B cell (primary cell): ENCODE results near the gene GOLPH3. TPM values are rescaled to one million over a fixed set of nuclear protein-coding genes. Genes with fewer than 3 reads are reported as not detected.

Experiments
- ATAC-seq: fragments of 200-7000 bp; cut with Tn5 transposase; one replicate; pipeline ENCODE4 v1.10.0; 2021; ENCODE audit warnings: low read depth, mild to moderate bottlenecking, moderate number of reproducible peaks, moderate library complexity
- CTCF ChIA-PET: fragments of 350-600 bp; sonication (Branson Sonifier 250); formaldehyde crosslinking; loops from one replicate; lab custom pipeline; 2021; ENCODE audit warnings: antibody characterized with exemption, inconsistent platforms; lab: Charles Lee
- POLR2A ChIA-PET: fragments of 350-600 bp; sonication (Branson Sonifier 250); formaldehyde crosslinking; loops from one replicate; lab custom pipeline; 2021; ENCODE audit warnings: antibody characterized with exemption; lab: Charles Lee
- DNase-seq: peaks from one replicate; pipeline ENCODE4 v3.0.0; 2013
- H2AFZ ChIP-seq: 2 replicates; pipeline ENCODE4 v1.6.1; 2012; ENCODE audit warnings: mild to moderate bottlenecking, low read depth, low read length; ENCODE audit not compliant: insufficient read depth, poor library complexity, severe bottlenecking
- H3K27ac ChIP-seq, 2 donors: 1 replicate in 1 of 2; 2 replicates in 1 of 2; pipeline ENCODE4 v1.5.1; 2012 to 2013; ENCODE audit warnings: low read length in 2 of 2, mild to moderate bottlenecking in 2 of 2, moderate library complexity in 1 of 2
- H3K27me3 ChIP-seq, 4 experiments: fragments of 200-600 bp in 1 of 4; sonication (generic) in 1 of 4; replicated peaks in 1 of 4; 1 replicate in 2 of 4; 2 replicates in 2 of 4; pipeline versions ENCODE4 v1.6.1 to v1.7.0; 2013 to 2016; ENCODE audit warnings: low read length in 3 of 4, mild to moderate bottlenecking in 2 of 4, mixed read lengths in 1 of 4, moderate library complexity in 1 of 4; ENCODE audit not compliant: insufficient read depth in 4 of 4, control insufficient read depth in 3 of 4; ENCODE audit errors: control extremely low read depth in 1 of 4
- H3K36me3 ChIP-seq, 2 experiments: replicated peaks in 1 of 2; 1 replicate in 1 of 2; 2 replicates in 1 of 2; pipeline versions ENCODE4 v1.6.1 to v1.7.1; 2013; ENCODE audit warnings: low read length in 1 of 2; ENCODE audit not compliant: insufficient read depth in 2 of 2, control insufficient read depth in 1 of 2; ENCODE audit errors: control extremely low read depth in 1 of 2, extremely low read depth in 1 of 2
- H3K4me1 ChIP-seq, 2 donors: fragments of 200-600 bp in 1 of 2; sonication (generic) in 1 of 2; 1 replicate in 1 of 2; 2 replicates in 1 of 2; pipeline versions ENCODE4 v1.5.1 to v1.6.1; 2013 to 2017; ENCODE audit warnings: low read length in 2 of 2; ENCODE audit not compliant: control insufficient read depth in 2 of 2, insufficient read depth in 2 of 2
- H3K4me2 ChIP-seq: replicated peaks from 2 replicates; pipeline ENCODE3; 2012; ENCODE audit warnings: mild to moderate bottlenecking, low read depth, low read length; ENCODE audit not compliant: poor library complexity, severe bottlenecking
- H3K4me3 ChIP-seq, 5 experiments: fragments of 200-600 bp in 1 of 5; sonication (generic) in 1 of 5; 1 replicate in 3 of 5; 2 replicates in 2 of 5; pipeline versions ENCODE4 v1.5.1 to v1.7.0; 2011 to 2016; ENCODE audit warnings: low read length in 4 of 5, mild to moderate bottlenecking in 4 of 5, low read depth in 2 of 5, control low read depth in 1 of 5, moderate library complexity in 1 of 5; ENCODE audit not compliant: insufficient read depth in 1 of 5; ENCODE audit errors: control extremely low read depth in 1 of 5, extremely low read depth in 1 of 5
- H3K79me2 ChIP-seq: fragments of 200-600 bp; sonication (generic); one replicate; pipeline ENCODE4 v1.6.0; 2016; ENCODE audit warnings: low read length; ENCODE audit not compliant: control insufficient read depth, insufficient read depth
- H3K9ac ChIP-seq: fragments of 200-600 bp; sonication (generic); 2 replicates; pipeline ENCODE4 v1.6.1; 2017; ENCODE audit warnings: mild to moderate bottlenecking, low read length, moderate library complexity
- H3K9me3 ChIP-seq, 3 donors: one replicate each; pipeline versions ENCODE4 v1.6.1 to v1.7.1; 2013; ENCODE audit warnings: low read length in 2 of 3; ENCODE audit not compliant: control insufficient read depth in 2 of 3, insufficient read depth in 1 of 3; ENCODE audit errors: control extremely low read depth in 1 of 3
- H4K20me1 ChIP-seq: 2 replicates; pipeline ENCODE4 v1.6.0; 2012; ENCODE audit warnings: mild to moderate bottlenecking, low read length; ENCODE audit not compliant: insufficient read depth, control insufficient read depth, poor library complexity, severe bottlenecking
- H3K27ac Mint-ChIP-seq: one replicate; pipeline ENCODE4 v1.8.0; 2021; ENCODE audit warnings: mixed read lengths
- H3K27me3 Mint-ChIP-seq: one replicate; pipeline ENCODE4 v1.8.0; 2021; ENCODE audit warnings: mixed read lengths
- H3K4me1 Mint-ChIP-seq: one replicate; pipeline ENCODE4 v1.8.0; 2021; ENCODE audit warnings: mixed read lengths
- H3K4me3 Mint-ChIP-seq: one replicate; pipeline ENCODE4 v1.8.0; 2021; ENCODE audit warnings: mixed read lengths
- H3K9me3 Mint-ChIP-seq: one replicate; pipeline ENCODE4 v1.8.0; 2022; ENCODE audit warnings: mixed read lengths; ENCODE audit not compliant: insufficient read depth
- EZH2 ChIP-seq: IDR thresholded peaks from 2 replicates; pipeline ENCODE4 v1.6.1; 2012; ENCODE audit warnings: borderline replicate concordance, low read depth, mild to moderate bottlenecking, moderate library complexity, low read length; ENCODE audit not compliant: insufficient read depth, poor library complexity, severe bottlenecking
- WGBS: methylation state at CpG from one replicate; pipeline ENCODE4 v1.1.5; 2013; ENCODE audit warnings: missing lambda C conversion rate; ENCODE audit not compliant: insufficient coverage; 5-methylcytosine and 5-hydroxymethylcytosine counted together
- intact Hi-C: fragments of 100-400 bp; cut with micrococcal nuclease; formaldehyde crosslinking; loops from one replicate; pipeline ENCODE4 v1.10.0; 2022
- polyA plus RNA-seq: library from polyadenylated mRNA; depleted of rRNA; stranded (reverse); fragments of >200 nt; gene quantifications from 2 replicates; pipeline ENCODE4 v1.2.3, GENCODE V29; 2012
- total RNA-seq, 2 donors: library from RNA; stranded (reverse); fragments of 120-200 nt in 1 of 2; gene quantifications; 1 replicate in 1 of 2; 2 replicates in 1 of 2; pipeline versions ENCODE4 v1.2.3 to v1.2.4, GENCODE V29; 2013 to 2022
- TF ChIP-seq, protein P1 (sequence below): fragments of 200-600 bp; IDR thresholded peaks from one replicate; pipeline ENCODE4 v1.8.0; 2022; ENCODE audit warnings: antibody characterized with exemption, mild to moderate bottlenecking

The GOLPH3 gene
- total and polyA plus RNA-seq, 2 donors (not counting 1 experiment from before 2014, with no cell fraction given), result 16.2 to 62.6 TPM

DNA sequence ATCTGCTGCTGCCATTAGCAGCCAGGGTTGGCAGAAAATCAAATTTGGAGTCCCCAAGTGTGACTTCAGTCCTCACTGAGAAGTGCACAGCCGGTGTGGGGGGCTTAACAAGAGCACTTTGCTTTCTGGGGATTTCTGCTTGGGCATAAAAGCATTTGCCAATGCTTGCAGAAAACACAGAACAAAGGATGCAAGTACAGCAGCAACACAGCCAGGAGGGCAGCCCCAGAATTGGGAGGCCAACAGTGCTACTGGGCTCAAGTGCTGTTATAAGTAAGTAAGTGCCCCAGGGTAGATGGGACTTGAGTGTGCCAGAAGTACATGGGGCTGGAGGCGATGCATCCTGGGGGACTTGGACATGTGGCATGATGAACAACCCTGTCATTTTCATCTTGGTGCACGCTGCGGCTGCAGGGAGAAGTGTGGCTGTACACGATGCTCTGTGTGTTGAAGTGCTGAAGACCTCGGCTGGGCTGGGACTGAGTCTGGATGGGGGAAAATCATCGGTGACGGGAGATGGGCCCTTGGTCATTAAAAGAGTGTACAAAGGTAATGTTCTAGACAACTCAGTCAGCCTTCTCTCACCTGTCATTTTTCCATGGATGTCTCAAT, 73.3 kb downstream of the GOLPH3 start:
- Histone ChIP-seq H3K27ac (no peak overlapping the region), H3K4me1 (no peaks in the 10 kb centered on the region), H3K27me3 (no peaks in the 10 kb centered on the region), H2AFZ (no peak overlapping the region), H3K36me3 (peaks cover 0 to 23% of the 10 kb centered on the region in 2 experiments), H3K4me2 (no peak overlapping the region), H3K79me2 (no peaks in the 10 kb centered on the region), H4K20me1 (no peaks in the 10 kb centered on the region), H3K4me3 (no peak overlapping the region), H3K9me3 (no peaks in the 10 kb centered on the region), H3K9ac (no peak overlapping the region)
- Mint-ChIP-seq H3K27ac (no peak overlapping the region), H3K4me1 (no peaks in the 10 kb centered on the region), H3K27me3 (no peaks in the 10 kb centered on the region), H3K9me3 (no peaks in the 10 kb centered on the region), H3K4me3 (no peak overlapping the region)
- intact Hi-C loops, result no loop called here
- no peak for ATAC-seq
- DNase-seq, result no peak
- ChIA-PET POLR2A (no interaction called here), CTCF (no interaction called here)
- WGBS, result 98% methylated on average over 5 of the region's 8 CpGs
- no peak for TF ChIP-seq EZH2
- TF ChIP-seq, protein P1, sequence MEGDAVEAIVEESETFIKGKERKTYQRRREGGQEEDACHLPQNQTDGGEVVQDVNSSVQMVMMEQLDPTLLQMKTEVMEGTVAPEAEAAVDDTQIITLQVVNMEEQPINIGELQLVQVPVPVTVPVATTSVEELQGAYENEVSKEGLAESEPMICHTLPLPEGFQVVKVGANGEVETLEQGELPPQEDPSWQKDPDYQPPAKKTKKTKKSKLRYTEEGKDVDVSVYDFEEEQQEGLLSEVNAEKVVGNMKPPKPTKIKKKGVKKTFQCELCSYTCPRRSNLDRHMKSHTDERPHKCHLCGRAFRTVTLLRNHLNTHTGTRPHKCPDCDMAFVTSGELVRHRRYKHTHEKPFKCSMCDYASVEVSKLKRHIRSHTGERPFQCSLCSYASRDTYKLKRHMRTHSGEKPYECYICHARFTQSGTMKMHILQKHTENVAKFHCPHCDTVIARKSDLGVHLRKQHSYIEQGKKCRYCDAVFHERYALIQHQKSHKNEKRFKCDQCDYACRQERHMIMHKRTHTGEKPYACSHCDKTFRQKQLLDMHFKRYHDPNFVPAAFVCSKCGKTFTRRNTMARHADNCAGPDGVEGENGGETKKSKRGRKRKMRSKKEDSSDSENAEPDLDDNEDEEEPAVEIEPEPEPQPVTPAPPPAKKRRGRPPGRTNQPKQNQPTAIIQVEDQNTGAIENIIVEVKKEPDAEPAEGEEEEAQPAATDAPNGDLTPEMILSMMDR, result no peak

DNA sequence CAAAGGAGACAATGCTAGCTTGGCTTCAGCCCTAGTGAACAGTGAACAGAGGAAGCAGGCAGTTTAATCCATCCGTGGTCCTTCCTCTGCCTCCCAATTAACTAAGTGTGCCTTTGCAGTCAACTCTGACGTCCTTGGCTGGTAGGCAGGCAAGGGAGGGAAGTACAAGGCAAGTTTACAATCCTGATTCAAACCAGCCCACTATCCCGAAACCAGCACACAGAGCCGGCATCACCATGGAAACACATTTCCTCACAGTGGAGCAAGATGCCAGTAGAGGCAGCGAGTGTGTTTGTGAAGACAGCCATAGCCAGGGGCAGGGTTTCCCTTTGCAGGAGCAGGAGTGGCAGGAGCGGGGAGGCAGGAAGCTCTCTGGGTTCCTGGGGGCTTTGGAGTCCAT, 73.9 kb downstream of the GOLPH3 start:
- Histone ChIP-seq H3K36me3 (peaks cover 0 to 23% of the 10 kb centered on the region in 2 experiments), H3K79me2 (no peaks in the 10 kb centered on the region), H2AFZ (no peak overlapping the region), H3K27me3 (no peaks in the 10 kb centered on the region), H3K4me3 (no peak overlapping the region), H3K27ac (no peak overlapping the region), H3K4me1 (no peaks in the 10 kb centered on the region), H3K9me3 (no peaks in the 10 kb centered on the region), H4K20me1 (no peaks in the 10 kb centered on the region), H3K9ac (no peak overlapping the region), H3K4me2 (no peak overlapping the region)
- Mint-ChIP-seq H3K27ac (no peak overlapping the region), H3K27me3 (no peaks in the 10 kb centered on the region), H3K9me3 (no peaks in the 10 kb centered on the region), H3K4me1 (no peaks in the 10 kb centered on the region), H3K4me3 (no peak overlapping the region)
- WGBS, result 91% methylated on average over 4 of the region's 6 CpGs
- intact Hi-C loops, result no loop called here
- no peak for TF ChIP-seq EZH2
- TF ChIP-seq, protein P1, result no peak
- no peak for ATAC-seq
- no peak for DNase-seq
- ChIA-PET CTCF (no interaction called here), POLR2A (no interaction called here)
